ENCODE data around the gene HHIPL1.

DNA sequence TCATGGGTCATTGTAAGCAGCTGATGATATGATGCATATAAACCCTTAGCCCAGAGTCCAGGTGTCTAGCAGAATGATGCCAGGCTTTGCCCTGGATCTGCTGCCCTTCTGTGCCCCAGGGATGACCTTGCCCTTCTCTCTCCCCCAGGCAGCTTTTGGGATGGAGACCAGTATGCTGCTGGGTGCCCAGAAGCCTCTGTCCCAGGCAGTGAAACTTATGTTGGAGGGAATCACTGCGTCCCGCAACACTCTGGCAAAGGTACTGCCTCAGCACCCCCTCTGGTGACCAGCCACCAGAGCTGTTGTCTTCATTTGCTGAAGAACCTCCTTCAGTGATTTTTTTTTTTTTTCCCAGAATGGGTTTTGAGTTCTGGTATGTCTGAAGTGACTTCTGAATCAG is 62.5 kb downstream of the HHIPL1 start:
- no peak for TF ChIP-seq EZH2 (IDR thresholded peaks at IDR 0.05; ENCODE audit: borderline replicate concordance, low read depth, low read length, severe bottlenecking)
- no peak for TF ChIP-seq CTCF (IDR thresholded peaks at IDR 0.05; ENCODE audit: borderline replicate concordance, extremely low read depth, low read length, poor library complexity, severe bottlenecking)
